GOT3 (cell line): Measurements from ENCODE around the gene GNG7.
"Not testable (repeated sequence)": the region's sequence is repeated elsewhere in the genome, so short reads cannot be mapped to it uniquely, and the experiment has no call there.

Experiments used
- DNase-seq: peaks from one replicate; lab custom pipeline; 2025; ENCODE audit warnings: mixed read lengths; lab: John Stamatoyannopoulos, UW

The GNG7 gene

DNA sequence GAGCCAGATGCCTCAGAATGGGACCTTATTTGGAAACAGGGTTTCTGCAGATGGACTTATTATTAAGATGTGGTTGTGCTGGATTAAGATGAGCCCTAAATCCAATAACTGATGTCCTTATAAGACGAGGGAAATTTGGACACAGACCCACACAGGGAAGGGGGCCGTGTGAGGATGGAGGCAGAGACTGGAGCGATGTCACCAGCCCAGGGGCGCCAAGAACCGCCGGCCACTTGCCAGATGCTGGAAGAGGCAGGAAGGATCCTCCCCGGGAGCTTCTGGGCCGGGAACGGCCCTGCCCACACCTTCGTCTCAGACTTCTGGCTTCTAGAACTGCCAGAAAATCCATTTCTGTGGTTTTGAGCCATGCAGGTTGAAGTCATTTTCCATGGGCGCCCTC lies 26.6 kb downstream of the GNG7 start:
- DNase-seq: no peak

DNA sequence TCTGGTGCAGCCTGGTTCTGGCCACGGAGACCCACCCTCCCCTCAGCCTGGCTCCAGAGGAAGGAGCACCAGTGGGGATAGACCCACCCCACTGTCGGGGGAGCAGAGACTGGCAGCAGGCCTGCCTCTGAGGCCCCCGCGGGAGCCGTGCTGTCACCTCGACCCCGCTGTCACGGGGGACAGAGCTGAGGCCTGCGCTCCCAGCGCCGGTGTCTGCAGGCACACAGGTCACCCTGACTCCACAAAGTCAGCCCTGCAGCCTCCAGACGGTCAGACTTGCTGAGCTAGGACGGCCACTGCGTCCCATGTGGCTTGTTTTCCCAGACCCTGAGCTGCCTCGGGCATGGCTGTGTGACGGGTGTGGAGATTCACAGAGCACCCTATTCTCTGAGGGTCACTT lies 32.3 kb downstream of the GNG7 start:
- DNase-seq: no peak

DNA sequence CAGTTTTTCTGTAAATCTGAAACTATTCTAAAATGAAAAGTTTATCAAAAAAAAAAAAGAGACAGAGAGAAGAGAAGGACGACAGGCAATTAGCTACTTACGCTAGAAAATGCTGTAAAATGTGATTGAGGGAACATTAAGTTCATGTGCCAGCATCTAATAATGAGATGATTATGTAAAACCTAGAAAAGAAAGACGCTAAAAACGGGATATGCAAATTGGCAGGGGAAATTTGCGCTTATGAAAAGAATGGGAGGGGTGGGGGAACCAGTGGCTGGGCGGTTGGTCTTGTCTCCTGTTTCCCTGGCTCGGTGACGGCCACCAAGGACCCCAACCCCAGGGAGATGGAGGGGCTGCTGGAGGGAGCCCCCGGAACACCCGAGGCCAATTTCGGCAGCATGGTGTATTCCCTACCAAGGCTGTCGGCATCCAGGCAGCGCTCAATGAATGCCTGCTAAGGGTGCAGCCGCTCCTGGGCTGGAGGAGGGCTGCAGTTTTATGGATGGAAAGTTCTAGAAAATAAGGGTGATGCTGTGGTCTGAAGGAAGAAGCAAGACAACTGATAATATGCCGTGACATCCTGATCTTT lies 34.2 kb downstream of the GNG7 start:
- no peak for DNase-seq

DNA sequence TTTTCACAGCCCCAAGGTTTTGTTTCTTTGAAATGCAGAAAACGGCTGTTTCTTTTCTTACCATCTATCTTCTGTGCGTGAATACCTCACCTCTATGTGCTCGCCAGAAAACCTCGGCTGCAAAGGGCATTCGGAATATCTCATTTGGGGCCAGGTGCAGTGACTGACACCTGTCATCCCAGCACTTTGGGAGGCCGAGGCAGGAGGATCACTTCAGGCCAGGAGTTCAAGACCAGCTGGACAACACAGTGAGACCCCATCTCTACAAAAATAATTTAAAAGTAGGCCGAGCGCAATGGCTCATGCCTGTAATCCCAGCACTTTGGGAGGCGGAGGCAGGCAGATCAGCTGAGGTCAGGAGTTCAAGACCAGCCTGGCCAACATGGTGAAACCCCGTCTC lies 35.1 kb downstream of the GNG7 start:
- not testable (repeated sequence) for DNase-seq

DNA sequence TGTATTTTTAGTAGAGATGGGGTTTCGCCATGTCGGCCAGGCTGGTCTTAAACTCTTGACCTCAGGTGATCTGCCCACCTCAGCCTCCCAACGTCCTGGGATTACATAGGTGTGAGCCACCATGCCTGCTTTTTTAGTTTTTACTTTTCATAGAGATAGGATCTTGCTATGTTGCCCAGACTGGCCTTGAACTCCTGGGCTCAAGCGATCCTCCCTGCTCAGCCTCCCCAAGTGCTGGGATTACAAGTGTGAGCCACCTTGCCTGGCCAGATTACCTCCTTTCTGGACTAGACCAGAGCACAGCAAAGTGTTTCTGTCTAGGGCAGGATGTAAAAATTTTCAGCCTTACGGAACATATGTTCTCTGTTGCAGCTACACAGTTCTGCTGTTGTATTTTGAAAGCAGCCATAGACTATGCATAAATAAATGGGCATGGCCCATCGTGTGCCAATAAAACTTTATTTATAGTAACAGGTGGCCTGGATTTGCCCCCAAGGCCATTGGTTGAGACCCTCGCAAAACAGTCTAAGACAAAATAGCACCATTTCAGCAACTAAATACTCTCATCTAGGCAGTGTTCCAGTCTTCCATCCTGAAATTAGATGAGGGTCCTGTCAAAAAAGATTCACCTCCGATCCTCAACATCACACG lies 36.0 kb downstream of the GNG7 start:
- no peak for DNase-seq

DNA sequence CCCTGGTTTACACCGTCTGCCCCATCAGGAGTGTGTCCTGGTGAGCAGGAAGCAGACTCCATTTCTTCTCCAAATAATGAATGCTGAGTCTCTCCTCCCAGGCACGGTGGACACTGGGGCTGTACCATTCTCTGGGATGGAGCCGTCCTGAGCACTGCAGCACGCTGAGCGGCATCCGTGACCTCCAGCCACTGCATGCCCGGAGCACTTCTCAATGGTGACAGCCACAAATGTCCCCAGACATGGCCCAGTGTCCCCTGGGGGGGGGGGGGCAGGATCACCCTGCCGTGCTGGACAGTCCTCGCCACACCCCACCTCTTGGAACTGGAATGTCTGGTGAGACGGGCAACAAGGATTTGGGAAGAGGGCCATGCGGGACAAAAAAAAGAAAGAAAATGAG lies 37.4 kb downstream of the GNG7 start:
- DNase-seq: no peak

DNA sequence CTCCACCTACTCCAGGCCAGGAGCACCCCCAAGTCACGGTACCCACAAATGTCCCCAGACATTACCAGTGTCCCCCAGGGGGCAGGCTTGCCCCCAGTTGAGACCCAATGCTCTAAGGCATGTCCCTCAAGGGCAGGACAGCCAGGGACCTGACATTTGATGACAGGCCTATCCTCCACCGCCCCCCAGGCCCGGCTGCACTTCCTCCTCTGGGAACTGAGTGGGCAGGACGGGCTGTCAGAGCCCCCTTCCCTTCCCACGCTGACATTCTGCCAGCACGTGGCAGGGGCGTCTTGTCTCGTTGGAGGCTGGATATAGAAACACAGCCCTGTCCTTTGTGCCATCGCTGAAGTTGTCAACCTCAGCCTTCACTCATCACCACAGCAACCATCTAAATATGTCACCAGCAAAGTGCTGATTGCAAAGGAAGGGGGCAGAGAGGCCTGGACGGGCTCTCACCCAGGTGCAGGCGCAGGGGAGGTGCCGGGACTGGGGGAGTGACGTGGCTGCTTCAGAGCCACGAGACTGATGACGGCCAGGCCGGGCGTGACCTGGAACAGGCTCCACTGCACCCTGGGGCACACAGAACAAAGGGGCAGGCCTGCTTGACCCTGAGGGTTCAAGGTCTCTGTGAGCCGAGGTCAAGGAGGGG lies 38.4 kb downstream of the GNG7 start:
- DNase-seq: no peak

DNA sequence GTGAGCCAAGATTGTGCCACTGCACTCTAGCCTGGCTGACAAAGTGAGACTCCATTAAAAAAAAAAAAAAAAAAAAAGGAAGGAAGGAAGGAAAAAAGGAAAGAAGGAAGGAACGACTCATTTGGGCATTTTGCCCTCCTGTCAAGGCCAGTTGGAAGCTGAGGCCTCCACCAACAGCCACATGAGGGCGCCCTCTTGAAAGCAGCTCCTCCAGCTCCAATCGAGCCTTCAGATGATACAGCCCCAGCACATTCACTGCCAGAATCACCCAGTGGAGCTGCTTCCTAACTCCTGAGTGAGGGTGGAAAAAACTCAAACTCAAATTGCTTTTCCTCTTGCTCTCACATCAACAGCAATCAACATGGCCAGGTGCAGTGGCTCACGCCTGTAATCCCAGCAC lies 40.9 kb downstream of the GNG7 start:
- no peak for DNase-seq

DNA sequence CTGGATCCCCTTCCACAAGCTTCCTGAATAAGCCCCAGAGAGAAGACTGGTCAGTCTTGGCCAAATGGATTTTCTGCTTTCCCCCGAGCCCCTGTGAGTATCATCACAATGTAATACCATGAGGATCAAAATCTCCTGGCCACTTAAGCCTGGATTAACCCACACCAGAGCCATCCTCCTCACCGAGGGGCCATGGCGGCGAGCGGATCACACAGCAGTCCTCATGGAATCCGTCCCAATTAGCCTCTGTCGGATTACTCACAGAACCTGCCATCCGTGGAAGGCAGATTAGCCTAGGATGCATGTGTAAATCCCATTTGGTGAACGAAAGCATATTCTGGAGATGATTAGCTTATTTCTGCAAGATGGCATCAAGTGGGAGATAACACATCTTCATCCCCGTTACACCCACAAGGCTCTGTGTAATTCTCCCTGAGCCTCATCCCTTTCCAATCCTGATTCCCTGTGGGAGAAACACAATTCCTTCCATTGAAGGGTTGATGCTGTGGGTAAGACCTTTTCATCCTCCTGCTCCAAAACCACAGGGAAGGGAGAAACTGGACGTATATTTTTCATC lies 42.5 kb downstream of the GNG7 start:
- no peak for DNase-seq

DNA sequence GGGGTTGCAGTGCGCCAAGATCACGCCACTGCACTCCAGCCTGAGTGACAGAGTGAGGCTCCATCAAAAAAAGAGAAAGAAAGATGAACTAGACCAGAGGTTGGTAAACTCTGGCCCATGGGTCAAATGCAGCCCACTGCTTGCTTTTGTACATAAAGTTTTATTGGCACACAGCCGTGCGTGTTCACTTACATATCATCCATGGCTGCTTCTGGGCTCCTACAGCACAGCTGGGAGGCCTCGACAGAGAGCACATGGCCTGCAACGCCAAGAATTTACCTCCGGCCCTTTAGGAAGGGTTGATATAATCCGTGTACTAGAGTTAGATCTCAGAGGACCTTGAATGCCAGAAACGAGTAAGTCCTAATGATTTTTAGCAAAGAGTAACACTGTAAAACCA lies 46.0 kb downstream of the GNG7 start:
- no peak for DNase-seq

DNA sequence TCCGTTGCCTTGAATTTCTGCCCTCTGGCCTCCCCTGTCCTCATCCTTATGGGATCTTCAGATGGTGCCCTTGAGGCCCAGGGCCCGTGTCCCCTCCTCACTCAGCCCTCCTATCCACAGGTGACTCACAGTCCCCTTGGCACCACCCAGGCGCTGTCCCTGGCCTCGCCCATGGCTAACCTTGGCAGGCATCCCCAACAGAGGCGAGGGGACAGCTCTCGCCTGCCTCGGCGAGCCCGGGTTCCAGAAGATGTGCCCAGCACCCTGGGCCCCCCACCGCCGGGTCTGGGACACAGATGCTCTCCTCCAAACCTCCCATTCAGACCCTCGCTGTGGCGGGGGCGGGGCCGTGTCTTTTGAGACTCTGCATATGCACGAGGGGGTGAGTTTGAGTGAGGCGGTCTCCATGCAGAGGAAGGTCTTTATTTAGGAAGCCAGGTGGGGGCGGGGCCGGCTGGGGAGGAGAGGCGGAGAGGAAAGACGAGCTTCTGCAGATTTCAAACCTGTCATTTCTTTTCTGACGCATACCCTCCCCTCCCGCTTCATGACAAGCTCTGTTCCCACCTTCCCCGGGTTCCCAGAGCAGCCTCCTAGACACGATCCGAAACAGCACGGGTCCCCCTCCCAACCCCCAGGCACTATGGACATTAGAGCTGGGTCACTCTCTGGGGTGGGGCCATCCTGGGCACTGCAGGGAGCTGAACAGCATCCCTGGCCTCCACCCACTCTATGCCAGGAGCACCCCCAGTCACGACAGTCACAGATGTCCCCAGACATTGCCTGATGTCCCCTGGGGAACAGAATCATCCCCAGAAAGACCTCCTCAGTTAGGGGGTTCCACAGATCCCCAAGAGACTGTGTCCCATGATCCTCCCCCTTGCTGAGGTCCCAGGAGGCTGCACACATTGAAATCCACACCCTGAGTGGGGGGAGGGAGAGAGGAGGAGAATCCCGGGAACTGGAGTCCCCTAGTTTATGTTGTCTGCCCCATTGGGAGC lies 48.5 kb downstream of the GNG7 start:
- DNase-seq: no peak

DNA sequence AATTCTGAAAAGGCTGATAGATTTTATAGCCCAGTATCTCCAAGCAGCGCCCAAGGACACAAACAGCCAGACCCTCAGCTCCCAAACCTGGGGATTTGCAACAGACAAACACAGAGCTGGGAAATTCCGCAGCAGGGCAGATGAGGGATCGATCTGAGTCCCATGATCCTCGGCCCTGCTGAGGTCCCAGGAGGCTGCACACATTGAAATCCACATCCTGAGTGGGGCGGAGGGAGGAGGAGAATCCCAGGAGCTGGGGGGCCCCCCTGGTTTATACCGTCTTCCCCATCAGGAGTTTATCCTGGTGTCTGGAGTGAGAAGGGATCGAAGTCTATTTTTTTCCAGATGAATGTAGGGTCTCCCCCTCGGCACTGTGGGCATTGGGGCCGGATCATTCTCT lies 49.3 kb downstream of the GNG7 start:
- no peak for DNase-seq

DNA sequence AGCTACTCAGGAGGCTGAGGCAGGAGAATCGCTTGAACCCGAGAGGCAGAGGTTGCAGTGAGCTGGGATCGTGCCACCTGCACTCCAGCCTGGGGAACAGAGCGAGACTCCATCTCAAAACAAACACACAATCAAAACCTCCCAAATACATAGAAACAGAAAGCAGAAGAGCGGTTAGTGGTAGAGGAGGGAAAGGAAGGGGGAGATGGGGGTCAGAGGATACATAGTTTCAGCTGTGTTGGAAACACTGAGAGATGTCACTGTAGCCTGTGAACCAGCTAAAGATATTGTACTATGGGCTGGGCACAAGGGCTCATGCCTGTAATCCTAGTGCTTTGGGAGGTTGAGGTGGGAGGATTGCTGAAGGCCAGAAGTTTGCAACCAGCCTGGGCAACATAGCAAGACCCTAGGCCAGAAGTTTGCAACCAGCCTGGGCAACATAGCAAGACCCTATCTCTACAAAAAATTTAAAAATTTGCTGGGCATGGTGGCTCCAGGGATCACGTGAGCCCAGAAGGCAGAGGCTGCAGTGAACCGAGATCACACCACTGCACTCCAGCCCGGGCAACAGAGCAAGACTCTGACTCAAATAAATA lies 49.9 kb downstream of the GNG7 start:
- no peak for DNase-seq

DNA sequence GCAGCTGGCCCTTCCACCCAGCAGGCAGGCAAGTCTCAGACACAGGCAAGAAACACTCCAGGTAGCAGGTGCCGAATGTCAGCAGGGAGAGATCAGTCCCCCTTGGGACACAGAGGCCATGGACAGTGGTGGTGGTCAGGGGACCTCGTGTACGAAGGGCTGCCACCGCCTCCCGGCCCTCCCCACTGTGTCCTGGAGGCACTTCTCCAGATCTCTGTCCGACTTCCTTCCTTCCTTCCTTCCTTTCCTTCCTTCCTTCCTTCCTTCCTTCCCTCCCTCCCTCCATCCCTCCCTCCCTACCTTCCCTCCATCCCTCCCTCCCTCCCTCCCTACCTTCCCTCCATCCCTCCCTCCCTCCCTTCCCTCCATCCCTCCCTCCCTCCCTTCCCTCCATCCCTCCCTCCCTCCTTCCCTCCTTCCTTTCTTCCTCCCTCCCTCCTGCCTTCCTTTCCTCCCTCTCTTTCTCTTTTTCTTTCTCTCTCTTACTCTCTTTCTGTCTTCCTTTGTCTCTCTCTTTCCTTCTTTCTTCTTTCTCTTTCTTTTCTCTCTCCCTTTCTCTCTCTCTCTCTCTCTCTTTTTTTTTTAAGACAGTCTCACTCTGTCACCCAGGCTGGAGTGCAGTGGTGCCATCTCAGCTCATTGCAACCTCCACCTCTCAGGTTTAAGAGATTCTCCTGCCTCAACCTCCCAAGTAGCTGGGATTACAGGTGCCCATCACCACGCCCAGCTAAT lies 51.3 kb downstream of the GNG7 start:
- not testable (repeated sequence) for DNase-seq

DNA sequence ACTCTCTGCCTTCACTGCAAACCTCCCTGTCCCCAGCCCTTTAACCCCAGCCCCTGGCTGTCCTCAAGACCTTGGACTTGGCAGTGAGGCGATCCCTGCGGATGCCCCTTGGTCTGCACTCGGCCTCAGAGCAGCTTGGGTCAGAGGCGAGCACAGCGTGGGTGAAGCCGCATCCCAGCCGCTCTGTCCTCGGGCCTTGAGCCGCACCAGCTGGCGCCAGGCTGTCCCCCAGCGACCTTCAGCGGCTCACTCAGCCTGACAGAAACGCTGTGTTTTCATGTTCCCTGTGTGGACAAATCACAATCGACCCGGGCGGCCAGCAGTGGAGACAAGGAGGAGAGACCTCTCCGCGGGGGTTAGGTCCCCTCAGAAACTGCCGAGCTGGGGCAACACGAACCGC lies 52.0 kb downstream of the GNG7 start:
- DNase-seq: no peak

DNA sequence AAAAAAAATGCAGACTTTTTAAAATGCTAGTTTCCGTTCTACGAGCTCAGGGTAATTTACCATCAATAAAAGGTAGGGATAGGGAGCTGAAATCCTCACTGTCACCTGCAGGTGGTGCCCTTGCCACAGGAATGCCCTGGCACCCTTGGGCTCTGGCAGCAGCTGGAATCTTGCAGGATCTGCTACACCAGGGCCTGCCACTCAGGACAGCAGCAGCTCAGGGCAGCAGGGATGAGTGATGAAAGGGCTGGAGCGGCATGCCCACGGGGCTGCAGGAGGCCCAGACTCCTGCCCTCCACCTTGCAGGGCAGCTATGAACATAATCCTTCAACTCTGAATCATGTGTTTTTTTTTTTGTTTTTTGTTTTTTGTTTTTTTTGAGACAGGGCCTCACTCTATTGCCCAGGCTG lies 54.0 kb downstream of the GNG7 start:
- DNase-seq: peak; percentile 46

DNA sequence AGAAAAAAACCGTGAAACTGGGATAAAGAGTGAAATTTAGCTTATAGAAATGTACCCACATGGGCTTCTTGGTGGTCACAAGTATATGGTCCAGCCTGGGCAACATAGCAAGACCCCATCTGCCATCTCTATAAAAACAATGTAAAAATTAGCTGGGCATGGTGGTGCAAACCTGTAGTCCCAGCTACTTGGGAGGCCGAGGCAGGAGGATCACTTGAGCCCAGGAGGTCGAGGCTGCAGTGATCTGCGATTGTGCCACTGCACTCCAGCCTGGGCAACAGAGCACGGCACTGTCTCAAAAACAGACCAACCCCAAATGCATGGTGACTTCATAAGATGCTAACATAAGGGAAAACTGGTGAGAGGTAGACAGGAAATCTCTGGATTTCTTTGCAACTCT lies 54.4 kb downstream of the GNG7 start:
- no peak for DNase-seq

DNA sequence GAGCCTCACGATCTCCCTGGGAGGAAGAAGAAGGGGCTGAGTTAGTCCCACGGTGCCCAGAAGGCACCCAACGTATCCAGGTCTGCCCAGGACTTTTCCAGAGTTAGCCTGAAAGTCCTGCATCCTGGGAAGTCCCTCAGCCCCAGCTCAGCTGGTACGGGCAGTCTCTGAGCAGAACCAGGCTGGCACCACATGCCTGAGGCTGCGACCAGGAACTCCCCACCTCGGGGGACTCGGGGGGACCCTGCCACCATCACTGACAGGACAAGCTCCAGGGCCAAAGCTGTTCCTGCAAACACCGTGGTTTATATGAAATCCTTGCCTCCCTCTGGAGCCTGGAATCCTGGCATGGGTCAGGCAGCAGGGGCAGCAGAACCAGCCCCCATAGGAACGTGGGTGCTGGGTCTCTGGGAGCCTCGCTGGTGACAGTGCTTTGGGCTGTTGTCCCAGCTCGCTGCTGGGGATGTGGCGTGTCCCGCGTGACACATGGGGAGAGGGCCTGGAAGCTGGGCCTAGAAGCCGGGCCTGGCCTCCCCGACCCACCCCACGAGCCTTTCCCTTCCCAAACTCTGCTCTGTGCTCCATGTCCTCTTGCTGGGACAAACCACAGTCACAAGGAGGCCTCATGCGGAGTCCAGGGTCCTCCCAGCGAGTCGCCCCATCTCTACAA lies 55.5 kb downstream of the GNG7 start:
- no peak for DNase-seq

DNA sequence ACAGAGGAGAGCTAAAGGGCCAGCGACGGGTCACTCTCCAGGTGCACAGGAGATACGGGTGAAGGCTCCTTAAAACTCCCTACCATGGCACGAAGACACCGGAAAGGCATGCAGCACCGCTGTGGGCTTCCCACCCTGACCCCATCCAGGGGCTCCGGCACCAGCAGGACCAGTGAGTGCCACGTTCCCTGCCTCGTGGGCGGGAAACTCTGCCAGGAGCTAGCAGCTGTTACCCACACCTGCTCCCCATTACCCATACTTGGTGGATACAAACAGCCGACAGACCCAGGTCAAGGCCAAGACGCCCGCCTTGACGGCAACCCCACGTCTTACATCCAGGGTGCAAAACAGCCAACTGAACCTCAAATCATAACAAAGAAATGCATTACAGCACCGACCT lies 56.7 kb downstream of the GNG7 start:
- no peak for DNase-seq

DNA sequence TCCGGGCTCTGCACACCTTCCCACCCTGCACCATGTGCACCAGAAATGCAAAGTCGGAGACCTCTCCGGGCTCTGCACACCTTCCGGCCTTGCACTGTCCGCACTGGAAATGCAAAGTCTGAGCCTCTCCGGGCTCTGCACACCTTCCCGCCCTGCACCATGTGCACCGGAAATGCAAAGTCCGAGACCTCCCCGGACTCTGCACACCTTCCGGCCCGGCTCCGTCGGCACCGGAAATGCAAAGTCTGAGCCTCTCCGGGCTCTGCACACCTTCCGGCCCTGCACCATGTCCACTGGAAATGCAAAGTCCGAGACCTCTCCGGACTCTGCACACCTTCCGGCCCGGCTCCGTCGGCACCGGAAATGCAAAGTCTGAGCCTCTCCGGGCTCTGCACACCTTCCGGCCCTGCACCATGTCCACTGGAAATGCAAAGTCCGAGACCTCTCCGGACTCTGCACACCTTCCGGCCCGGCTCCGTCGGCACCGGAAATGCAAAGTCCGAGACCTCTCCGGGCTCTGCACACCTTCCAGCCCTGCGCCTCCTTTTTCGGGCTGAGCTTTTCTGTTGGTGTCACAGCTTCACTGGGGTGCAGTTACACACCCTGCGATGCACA lies 59.3 kb downstream of the GNG7 start:
- DNase-seq: not testable (repeated sequence)
